SH-SY5Y (cell line): ENCODE measurements around the gene VPS11.

Experiments used
- GATA2 ChIP-seq: IDR thresholded peaks from 2 replicates; pipeline ENCODE4 v1.6.1; 2011; ENCODE audit warnings: mild to moderate bottlenecking, low read depth, low read length
- GATA3 ChIP-seq: IDR thresholded peaks from 2 replicates; pipeline ENCODE4 v1.6.1; 2011; ENCODE audit warnings: low read depth, mild to moderate bottlenecking, low read length, moderate library complexity

GRCh38 chr11:119025978-119026766, 41.4 kb upstream of the VPS11 start:
- no peak for TF ChIP-seq GATA3
- TF ChIP-seq GATA2 = no peak
